Gastrocnemius medialis (tissue), 4 donors: ENCODE results near the gene PTPRN2.

Experiments
- POLR2A ChIP-seq, 2 donors: fragments of 450-650 bp; IDR thresholded peaks; one replicate each; pipeline ENCODE4 v1.6.1; 2017; ENCODE audit warnings: antibody characterized with exemption in 2 of 2, mild to moderate bottlenecking in 2 of 2, moderate library complexity in 2 of 2
- TF ChIP-seq, protein P1 (sequence below), 5 experiments: fragments of 450-650 bp in 3 of 5; fragments of 200-600 bp in 2 of 5; sonication (generic) in 2 of 5; IDR thresholded peaks in 4 of 5; conservative IDR thresholded peaks in 1 of 5; 1 replicate in 4 of 5; 2 replicates in 1 of 5; pipeline ENCODE4 v1.5.1; 2016 to 2019; ENCODE audit warnings: antibody characterized with exemption in 5 of 5, mild to moderate bottlenecking in 3 of 5, moderate library complexity in 3 of 5

DNA sequence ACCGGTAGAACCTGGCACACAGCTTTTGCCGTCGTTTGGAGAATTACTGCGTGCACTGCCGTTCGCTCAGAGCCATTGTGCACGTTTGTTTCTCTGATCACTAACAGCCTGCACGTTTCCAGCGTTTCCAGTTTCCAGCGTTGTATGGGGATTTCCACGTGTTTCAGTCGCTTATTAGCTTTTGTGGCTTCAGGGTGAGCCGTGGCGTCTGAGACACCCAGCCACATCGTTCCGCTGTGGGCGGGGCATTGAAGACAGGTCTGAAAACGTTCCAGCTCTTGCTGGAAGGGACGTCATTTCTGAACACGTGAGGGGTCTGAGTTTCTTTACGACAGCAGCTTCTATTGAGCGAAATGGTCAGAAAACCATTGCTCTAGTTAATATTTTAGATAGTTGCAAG, 1086.0 kb downstream of the PTPRN2 start:
- TF ChIP-seq, protein P1, sequence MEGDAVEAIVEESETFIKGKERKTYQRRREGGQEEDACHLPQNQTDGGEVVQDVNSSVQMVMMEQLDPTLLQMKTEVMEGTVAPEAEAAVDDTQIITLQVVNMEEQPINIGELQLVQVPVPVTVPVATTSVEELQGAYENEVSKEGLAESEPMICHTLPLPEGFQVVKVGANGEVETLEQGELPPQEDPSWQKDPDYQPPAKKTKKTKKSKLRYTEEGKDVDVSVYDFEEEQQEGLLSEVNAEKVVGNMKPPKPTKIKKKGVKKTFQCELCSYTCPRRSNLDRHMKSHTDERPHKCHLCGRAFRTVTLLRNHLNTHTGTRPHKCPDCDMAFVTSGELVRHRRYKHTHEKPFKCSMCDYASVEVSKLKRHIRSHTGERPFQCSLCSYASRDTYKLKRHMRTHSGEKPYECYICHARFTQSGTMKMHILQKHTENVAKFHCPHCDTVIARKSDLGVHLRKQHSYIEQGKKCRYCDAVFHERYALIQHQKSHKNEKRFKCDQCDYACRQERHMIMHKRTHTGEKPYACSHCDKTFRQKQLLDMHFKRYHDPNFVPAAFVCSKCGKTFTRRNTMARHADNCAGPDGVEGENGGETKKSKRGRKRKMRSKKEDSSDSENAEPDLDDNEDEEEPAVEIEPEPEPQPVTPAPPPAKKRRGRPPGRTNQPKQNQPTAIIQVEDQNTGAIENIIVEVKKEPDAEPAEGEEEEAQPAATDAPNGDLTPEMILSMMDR (IDR thresholded peaks at IDR 0.05 in 4 of 5, conservative IDR thresholded peaks at IDR 0.05 in 1 of 5), result no peak
- no peak for TF ChIP-seq POLR2A (IDR thresholded peaks at IDR 0.05)
